ENCODE measurements around the gene SLC25A24.
"Not testable (repeated sequence)": the region's sequence is repeated elsewhere in the genome, so short reads cannot be mapped to it uniquely, and the experiment has no call there.

The SLC25A24 gene

DNA sequence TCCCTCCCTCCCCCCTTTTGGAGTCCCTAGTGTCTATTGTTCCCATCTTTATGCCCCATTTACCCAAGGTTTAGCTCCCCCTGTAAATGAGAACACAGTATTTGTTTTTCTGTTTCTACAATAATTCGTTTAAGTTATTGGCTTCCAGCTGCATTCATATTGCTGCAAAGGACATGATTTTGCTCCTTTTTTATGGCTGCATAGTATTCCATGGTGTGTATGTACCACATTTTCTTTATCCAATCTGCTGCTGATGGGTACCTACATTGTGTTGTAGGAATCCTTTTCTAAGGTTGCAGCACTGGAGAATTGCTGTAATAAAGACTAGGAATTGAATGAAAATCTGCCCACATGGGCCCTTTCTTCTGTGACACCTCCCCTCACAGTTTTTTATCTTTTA, 6.8 kb downstream of the SLC25A24 start:
- DNase-seq: no peak

DNA sequence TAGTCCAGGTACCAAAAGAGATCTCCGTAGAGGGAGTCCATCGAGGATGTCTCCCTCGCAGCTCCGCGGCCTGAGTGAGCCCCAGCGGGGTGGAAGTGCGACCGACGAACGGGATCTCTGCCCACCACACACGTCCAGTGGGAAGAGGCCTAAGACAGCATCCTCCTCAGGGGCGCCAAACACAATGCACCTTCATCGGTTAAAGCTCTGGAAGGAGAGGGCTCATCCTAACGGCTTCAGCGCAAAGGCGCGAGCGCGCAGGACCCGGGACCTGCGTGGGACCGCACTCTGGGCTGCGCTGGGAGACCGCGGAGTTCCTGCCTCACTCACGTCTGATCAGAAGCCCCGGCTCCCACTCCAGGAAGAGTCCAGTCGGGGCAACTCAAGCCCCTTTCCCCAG, 7.6 kb downstream of the SLC25A24 start:
- no peak for DNase-seq

DNA sequence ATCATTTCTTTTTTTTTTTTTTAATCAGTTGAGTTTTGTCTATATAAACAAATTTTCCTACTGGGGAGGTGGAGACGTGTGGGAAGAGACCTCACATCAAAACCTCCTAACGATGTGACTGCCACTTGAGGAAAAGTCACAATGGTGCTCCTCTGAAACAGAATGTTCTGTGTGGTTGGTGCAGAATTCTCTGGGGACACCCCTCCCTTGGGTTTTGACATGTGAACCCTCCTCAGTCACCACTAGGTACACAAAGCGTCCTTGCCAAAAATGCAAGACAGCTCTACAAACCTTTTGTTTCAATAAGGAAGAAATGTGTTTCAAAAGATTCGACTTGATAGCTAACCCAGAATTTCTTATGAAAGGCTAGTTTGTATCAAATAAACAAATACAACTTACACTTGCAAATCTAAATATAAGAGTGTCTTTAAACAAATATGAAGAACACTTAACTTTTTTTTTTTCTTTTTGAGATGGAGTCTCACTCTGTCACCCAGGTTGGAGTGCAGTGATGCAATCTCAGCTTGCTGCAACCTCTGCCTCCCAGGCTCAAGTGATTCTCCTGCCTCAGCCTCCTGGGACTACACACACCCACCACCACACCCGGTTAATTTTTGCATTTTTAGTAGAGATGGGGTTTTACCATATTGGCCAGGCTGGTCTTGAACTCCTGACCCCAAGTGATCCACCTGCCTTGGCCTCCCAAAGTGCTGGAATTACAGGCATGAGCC, 9.3 kb downstream of the SLC25A24 start:
- no peak for DNase-seq

DNA sequence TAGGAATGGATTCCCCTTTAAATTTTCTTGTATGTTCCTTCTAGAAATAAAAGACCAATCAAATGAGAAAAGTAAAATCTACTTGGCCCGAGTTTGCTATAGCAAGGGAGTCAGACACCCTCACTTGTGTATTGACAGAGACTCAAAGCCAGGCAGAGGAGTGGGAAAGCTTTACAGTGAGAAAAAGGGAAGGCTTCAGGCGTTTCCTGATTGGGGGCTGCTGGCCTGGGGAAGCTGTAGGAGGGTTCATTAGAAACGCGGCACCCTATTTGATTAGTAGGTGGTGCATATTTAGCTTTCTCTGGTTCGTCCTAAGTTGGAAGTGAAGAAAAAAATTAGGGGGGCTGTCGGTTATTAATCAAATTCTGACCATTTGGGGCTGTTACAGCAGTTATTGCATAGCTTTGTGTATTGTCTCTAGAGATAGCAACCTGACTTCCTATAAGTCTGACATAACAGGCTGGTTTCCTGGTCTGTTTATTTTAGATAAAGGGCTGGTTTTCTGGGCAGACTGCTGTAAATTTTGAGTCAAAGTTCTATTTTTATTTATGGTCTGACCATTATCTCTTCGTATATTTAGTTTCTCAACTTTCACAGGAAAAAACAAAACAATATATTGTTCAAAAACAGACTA, 10.0 kb downstream of the SLC25A24 start:
- DNase-seq: no peak

DNA sequence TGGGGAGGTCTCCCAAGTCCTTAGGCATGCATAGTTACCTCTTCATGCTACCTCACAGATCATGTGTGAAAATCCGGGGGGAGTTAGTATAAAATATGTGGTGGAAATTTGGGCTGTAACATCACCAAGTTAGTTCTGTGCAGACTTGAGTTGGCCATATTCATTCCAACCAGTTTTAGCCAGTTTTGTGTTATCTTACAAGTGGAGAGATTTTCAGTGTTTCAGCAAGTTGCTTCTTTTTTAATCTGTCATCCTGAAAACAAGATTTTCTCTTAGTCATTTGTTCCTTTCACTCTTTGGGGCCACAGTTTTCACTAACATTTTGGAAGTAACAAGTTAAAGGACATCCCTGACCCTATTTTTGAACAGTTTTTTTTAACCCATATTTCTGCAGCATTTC, 11.3 kb downstream of the SLC25A24 start:
- no peak for DNase-seq

DNA sequence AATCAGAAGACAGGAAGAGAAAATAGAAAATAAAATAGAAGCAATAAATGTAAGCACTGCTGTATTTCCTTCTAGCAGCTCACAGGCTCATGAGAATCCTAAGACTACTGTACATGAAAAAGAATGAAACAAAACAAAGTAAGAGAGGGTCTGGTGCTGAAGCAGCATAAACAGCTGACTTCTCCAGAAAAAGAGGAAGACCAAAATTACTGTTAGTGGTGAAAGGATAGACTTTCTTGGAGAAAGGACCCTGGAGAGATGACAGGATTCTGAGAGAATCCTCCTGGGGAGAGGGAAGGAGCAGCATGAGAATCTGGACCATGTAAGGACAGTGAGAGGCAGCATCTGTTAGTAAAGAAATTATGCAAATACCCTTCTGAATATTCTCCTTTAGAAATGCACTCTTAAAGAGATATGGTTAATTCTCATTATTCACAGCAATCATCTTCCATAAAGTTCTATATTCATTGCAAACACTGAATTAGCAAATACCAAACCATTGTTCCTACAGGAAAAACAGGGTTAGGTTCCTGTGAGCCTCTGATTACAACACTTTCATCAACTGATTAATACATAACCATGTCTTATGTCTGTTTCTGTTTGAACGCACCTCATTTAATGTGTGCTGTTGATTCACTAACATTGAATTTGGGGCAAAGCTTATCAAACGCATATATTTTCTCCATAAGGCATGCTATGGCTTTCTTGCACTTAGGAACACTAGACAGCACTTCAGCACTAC, 17.0 kb downstream of the SLC25A24 start:
- DNase-seq: no peak

DNA sequence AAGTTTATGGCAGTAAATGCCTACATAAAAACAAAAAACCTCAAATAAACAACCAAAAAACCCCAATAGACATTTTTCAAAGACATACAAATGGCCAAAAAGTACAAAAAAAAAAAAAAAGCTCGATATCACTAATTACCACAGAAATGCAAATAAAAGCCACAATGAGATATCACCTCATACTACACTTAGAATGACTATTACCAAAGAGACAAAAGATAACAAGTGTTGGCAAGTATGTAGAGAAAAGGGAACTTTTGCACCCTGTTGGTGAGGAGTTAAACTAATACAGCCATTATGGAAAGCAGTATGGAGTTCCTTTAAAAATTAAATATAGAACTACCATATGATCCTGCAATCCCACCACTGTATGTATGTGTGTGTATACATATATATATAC, 21.1 kb downstream of the SLC25A24 start:
- DNase-seq: no peak

DNA sequence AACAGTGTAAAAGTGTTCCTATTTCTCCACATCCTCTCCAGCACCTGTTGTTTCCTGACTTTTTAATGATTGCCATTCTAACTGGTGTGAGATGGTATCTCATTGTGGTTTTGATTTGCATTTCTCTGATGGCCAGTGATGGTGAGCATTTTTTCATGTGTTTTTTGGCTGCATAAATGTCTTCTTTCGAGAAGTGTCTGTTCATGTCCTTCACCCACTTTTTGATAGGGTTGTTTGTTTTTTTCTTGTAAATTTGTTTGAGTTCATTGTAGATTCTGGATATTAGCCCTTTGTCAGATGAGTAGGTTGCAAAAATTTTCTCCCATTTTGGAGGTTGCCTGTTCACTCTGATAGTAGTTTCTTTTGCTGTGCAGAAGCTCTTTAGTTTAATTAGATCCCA, 37.7 kb downstream of the SLC25A24 start:
- not testable (repeated sequence) for DNase-seq

DNA sequence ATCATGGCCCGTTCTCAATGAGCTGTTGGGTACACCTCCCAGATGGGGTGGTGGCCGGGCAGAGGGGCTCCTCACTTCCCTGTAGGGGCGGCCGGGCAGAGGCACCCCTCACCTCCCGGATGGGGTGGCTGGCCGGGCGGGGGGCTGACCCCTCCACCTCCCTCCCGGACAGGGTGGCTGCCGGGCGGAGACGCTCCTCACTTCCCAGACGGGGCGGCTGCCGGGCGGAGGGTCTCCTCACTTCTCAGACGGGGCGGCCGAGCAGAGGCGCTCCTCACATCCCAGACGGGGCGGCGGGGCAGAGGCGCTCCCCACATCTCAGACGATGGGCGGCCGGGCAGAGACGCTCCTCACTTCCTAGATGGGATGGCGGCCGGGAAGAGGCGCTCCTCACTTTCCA, 40.2 kb downstream of the SLC25A24 start:
- DNase-seq: not testable (repeated sequence)

DNA sequence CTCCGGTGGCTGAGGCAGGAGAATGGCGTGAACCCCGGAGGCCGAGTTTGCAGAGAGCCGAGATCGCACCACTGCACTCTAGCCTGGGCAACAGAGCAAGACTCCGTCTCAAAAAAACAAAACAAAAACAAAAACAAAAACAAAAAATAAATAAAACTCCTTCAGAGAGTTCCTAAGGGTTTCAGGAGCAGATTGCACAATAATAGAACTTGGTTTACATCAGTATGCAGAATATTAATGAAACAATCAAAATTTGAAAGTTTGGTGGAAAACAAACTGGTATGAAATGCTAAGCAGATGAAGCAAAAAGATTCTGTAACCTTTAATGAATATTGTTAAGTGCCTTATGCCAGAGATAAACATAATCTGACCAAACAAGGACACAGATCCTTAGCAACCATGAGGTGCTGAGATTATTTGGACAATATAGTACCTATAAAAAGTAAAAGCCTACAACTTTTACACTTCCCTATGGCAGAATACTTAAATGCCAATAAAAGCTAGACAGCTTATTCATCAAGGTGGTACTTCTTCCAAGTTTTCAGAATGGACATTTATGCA, 41.2 kb downstream of the SLC25A24 start:
- DNase-seq: no peak

DNA sequence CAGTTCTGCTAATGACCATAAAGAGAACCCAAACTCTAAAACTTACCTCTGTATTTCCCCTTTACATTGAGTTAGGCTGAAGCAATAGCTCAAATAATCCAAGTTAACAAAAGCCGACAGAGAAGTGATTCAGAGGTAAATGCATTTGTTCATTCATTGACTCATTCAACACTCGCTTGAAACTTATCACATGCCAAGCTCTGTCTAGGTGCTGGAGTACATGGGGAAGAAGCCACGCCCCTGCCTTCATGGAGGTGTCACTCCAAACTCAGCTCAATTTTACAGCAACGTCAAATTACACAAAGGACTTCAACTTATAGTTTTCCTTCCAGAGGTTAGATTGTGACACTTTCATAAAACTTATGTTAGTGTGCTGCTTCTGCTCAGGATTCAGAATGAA, 45.8 kb downstream of the SLC25A24 start:
- no peak for DNase-seq

DNA sequence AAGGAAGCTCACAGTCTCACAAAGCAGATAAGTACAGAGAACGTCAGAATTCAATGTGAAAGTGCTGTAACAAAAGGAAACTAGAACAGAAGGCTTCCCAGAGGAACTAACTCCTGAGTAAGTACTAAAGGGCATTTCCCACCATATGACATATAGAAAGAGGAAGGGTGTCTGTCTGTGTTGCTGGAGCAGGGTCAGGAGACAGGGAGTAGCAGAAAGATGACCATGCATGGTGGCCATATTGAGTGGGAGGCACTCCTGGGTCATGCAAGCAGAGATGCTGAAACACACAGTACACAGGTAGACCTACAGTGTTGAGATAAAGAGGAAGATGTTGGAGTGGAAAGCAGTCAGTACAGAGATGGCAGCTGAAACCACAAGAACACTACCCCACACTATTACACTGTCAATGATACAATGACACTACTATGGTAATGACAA, 47.3 kb downstream of the SLC25A24 start:
- DNase-seq: no peak

DNA sequence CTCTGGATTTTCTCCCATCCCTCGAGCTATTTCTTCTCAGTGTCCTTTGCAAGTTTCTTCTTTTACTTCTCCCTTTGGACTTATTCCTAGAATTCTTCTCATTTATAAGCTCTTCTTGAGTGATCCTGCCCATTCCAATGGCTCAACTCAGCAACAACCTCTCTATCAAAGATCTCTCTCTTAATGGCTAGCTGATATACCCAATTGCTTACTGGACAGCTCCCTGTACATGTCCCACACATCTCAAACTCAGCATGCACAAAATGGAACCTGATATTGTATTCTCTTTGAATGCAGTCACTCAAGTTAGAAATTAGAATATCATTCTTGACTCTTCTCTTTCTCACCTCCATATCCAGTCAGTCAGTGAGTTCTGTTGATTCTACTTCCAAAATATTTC, 48.6 kb downstream of the SLC25A24 start:
- no peak for DNase-seq

DNA sequence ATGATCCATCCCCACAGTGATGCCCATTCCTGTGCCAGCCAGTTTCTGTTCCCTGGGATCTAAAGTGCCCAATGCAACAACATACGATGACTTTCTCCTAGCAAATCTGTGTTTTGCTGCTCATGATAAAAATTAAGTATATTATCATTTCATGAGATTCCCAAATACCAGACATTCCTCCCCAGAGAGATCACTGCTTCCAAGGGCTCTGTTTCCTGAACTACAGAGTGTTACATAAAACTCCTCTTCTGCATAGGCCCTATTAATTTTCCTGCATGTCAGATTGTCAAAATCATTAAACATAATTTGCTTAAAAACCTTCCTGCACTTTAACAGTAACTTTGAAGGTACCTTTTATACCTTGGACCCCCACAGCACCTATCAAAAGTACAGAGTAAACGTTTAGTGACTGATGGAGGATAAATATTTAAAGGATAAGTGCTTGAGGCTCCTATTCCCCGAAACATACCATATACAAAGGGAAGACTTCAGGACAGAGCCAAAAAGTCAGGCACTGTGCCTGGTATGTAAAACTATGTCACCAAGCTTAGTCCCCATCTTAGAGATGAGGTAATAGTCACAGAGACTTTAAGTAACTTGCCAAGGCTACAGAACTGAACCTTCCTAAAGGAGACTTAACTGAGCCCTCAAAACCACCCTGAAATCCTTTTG, 50.2 kb downstream of the SLC25A24 start:
- no peak for DNase-seq

DNA sequence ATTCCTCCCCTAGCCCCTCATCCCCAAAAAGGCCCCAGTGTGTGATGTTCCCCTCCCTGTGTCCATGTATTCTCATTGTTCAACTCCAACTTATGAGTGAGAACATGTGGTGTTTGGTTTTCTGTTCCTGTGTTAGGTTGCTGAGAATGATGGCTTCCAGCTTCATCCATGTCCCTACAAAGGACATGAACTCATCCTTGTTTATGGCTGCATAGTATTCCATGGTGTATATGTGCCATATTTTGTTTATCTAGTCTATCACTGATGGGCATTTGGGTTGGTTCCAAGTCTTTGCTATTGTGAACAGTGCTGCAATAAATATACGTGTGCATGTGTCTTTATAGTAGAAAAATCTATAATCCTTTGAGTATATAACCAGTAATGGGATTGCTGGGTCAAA, 55.6 kb downstream of the SLC25A24 start:
- not testable (repeated sequence) for DNase-seq

DNA sequence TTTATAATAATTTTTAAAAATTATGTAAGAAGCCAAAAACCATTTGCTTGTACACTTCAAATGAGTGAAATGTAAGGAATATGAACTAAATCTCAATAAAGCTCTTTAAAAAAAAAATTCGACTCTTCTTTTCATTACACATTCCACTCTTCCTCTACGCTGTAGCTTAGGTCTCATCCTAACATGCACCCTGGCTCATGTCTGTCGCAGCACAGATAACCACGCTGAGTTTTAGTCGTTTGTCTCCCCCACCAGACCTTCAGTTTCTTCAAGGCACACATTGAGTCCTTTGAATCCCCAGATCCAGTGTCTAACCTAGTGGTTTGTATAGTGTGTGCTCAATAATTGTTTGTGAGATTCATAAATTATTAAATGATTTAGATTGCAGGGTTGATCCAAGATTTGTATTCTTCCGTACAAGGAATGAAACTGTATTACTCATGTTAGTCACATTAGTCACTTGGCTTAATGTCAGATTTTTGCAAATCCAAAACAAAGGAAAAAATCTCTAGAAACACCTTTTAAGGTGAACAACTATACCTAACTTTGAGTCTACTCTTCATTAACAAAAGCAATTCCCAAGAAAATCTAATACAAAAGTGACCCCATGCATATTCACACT, 57.3 kb downstream of the SLC25A24 start:
- no peak for DNase-seq

DNA sequence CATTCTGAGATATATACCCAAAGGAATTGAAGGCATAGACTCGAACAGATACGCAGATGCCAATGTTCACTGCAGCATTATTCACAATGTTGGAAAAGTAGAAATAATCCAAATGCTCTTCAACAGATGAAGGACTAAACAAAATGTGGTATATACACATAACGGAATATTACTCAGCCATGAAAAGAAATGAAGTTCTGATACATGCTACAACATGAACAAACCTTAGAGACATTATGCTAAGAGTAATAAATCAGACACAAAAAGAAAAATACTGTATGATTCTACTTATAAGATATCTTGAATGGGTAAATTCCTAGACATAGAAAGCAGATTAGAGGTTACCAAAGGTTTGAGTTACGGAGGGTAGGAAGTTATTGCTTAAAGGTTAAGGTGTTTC, 57.9 kb downstream of the SLC25A24 start:
- no peak for DNase-seq

DNA sequence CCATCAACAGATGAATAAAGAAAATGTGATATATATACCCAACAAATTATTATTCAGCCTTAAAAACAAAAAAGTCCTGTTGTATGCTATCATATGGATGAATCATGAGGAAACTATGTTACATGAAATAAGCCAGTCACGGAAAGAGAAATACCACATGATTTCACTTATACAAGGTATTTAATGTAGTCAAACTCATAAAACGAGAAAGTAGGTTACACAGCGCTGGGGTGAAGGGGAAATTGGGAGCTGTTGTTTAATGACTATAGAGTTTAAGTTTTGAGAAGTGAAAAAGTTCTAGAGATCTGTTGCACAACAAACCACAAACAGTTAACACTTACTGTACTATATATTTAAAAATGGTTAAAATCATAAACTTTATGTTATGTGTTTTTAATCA, 58.5 kb downstream of the SLC25A24 start:
- DNase-seq: no peak

DNA sequence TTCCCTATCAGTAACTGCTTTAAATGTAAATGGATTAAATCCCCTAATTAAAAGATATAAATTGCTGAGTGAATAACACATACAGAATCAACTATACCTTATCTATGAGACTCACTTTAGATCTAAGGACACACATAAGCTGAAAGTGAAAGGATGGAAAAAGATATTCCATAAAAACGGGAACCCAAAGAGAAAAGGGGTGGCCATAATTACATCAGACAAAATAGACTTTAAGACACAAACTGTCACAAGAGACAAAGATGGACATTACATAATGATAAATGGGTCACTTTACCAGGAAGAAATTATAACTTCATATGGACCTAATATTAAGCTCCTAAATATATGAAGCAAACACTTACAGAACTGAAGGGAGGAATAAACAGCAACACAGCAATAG, 59.2 kb downstream of the SLC25A24 start:
- DNase-seq: no peak

DNA sequence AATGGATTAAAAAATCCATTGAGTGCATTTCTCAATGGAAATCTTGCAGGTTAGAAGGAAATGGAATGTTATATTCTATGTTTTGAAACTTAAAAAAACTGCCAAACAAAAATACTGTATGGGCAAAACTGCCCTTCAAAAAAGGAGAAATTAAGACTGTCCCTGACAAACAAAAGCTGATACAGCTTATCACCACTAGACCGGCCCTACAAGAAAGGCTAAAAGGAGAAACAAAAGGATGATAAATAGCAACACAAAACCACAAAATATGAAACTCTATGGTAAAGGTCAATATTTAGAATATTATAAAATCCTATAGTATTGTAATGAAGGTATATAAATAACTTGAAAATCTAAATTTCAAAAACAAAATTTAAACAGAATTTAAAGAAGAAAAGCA, 60.0 kb downstream of the SLC25A24 start:
- no peak for DNase-seq

DNA sequence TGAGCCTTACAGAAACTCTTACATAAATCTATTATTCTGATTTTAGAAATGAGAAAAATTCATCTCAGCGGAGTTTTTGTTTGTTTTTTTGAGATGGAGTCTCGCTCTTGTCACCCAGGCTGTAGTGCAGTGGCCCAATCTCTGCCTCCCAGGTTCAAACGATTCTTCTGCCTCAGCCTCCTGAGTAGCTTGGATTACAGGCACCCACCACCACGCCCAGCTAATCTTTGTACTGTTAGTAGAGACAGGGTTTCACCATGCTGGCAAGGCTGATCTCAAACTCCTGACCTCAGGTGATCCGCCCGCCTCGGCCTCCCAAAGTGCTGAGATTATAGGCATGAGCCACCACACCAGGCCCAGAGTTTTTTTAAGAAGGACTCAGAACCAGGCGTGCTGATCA, 60.6 kb downstream of the SLC25A24 start:
- not testable (repeated sequence) for DNase-seq

DNA sequence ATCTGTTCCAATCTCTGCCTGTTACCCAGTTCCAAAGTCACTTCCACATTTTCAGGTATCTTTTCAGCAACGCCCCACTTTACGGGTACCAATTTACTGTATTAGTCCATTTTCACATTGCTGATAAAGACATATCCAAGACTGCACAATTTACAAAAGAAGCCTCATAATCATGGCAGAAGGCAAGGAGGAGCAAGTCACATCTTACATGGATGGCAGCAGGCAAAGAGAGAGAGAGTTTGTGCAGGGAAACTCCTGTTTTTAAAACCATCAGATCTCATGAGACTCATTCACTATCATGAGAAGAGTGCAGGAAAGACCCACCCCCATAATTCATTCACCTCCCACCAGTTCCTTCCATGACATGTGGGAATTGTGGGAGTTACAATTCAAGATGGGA, 67.0 kb downstream of the SLC25A24 start:
- not testable (repeated sequence) for DNase-seq

DNA sequence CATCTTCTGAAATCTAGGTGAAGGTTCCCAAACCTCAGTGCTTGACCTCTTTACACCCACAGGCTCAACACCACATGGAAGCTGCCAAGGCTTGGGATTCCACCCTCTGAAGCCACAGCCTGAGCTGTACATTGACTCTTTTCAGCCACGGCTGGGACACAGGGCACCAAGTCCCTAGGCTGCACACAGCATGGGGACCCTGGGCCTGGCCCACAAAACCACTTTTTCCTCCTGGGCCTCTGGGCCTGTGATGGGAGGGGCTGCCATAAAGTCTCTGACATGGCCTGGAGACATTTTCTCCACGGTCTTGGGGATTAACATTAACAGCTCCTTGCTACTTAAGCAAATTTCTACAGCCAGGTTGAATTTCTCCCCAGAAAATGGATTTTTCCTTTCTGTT, 67.8 kb downstream of the SLC25A24 start:
- DNase-seq: not testable (repeated sequence)
